HepG2 (cell line): Measurements from ENCODE around the gene THRSP. TPM values are rescaled to one million over a fixed set of nuclear protein-coding genes. Genes with fewer than 3 reads are reported as not detected.
A peak's percentile ranks its signal among the peaks of the same experiment; 100 is the strongest.

Source experiments
- BRCA1 ChIP-seq: sonication (generic); formaldehyde crosslinking; IDR thresholded peaks from 2 replicates; pipeline ENCODE4 v1.4.0; 2020; ENCODE audit warnings: missing genetic modification reagents
- JUN ChIP-seq: sonication (generic); formaldehyde crosslinking; IDR thresholded peaks from 2 replicates; pipeline ENCODE4 v1.4.0; 2020; ENCODE audit warnings: mild to moderate bottlenecking, missing genetic modification reagents
- NKX3-1 ChIP-seq: sonication (generic); formaldehyde crosslinking; IDR thresholded peaks from 2 replicates; pipeline ENCODE4 v1.5.0; 2020; ENCODE audit warnings: missing genetic modification reagents
- PRDM4 ChIP-seq: sonication (generic); formaldehyde crosslinking; IDR thresholded peaks from 2 replicates; pipeline ENCODE4 v1.9.0; 2021; ENCODE audit warnings: missing genetic modification reagents, borderline replicate concordance
- TEAD3 ChIP-seq: optimal IDR thresholded peaks from 2 replicates; pipeline ENCODE3; 2016; ENCODE audit warnings: borderline replicate concordance
- ZBED4 ChIP-seq: sonication (generic); formaldehyde crosslinking; IDR thresholded peaks from 2 replicates; pipeline ENCODE4 v1.4.0; 2020; ENCODE audit warnings: missing genetic modification reagents, borderline replicate concordance
- ZNF710 ChIP-seq: sonication (generic); formaldehyde crosslinking; IDR thresholded peaks from 2 replicates; pipeline ENCODE4 v1.5.0; 2020; ENCODE audit warnings: mild to moderate bottlenecking, missing genetic modification reagents, borderline replicate concordance
- ZNF790 ChIP-seq: sonication (generic); formaldehyde crosslinking; IDR thresholded peaks from 2 replicates; pipeline ENCODE4 v1.8.0; 2022; ENCODE audit warnings: missing genetic modification reagents, mild to moderate bottlenecking, borderline replicate concordance
- polyA plus RNA-seq, 8 experiments: library from polyadenylated mRNA; depleted of rRNA in 3 of 8; stranded (reverse) in 7 of 8; unstranded in 1 of 8; fragments of >200 nt; fragmentation: Illumina TruSeq in 4 of 8; extraction: Trizol in 4 of 8; gene quantifications; 2 replicates each; pipeline versions ENCODE4 v1.2.1 to v1.2.3, GENCODE V29; 2011 to 2016; ENCODE audit warnings: low read depth in 4 of 8, missing spikeins in 1 of 8, mixed read lengths in 1 of 8; ENCODE audit not compliant: insufficient read depth in 1 of 8
- total RNA-seq, 5 experiments: library from RNA; depleted of rRNA; stranded (reverse); fragments of >200 nt; fragmentation: Illumina TruSeq; extraction: Trizol; gene quantifications; 2 replicates each; pipeline ENCODE4 v1.2.3, GENCODE V29; 2016; ENCODE audit warnings: low read depth in 1 of 5
- TF ChIP-seq, protein P1 (sequence below): IDR thresholded peaks from 2 replicates; pipeline ENCODE4 v1.6.1; 2016; ENCODE audit warnings: low read depth, missing genetic modification reagents, missing compliant biosample characterization
- TF ChIP-seq, protein P2 (sequence below): sonication (generic); formaldehyde crosslinking; conservative IDR thresholded peaks from 2 replicates; pipeline ENCODE4 v1.8.1; 2023; ENCODE audit warnings: missing genetic modification reagents

THRSP gene
- total and polyA plus RNA-seq, 2 of the 13 experiments (the other 11 are each of a cell fraction or from before 2014, with no cell fraction given) = 0.13 to 0.58 TPM

GRCh38 chr11:78037825-78038620 is 25.6 kb upstream of the THRSP start (continued):
- TF ChIP-seq, protein P1, sequence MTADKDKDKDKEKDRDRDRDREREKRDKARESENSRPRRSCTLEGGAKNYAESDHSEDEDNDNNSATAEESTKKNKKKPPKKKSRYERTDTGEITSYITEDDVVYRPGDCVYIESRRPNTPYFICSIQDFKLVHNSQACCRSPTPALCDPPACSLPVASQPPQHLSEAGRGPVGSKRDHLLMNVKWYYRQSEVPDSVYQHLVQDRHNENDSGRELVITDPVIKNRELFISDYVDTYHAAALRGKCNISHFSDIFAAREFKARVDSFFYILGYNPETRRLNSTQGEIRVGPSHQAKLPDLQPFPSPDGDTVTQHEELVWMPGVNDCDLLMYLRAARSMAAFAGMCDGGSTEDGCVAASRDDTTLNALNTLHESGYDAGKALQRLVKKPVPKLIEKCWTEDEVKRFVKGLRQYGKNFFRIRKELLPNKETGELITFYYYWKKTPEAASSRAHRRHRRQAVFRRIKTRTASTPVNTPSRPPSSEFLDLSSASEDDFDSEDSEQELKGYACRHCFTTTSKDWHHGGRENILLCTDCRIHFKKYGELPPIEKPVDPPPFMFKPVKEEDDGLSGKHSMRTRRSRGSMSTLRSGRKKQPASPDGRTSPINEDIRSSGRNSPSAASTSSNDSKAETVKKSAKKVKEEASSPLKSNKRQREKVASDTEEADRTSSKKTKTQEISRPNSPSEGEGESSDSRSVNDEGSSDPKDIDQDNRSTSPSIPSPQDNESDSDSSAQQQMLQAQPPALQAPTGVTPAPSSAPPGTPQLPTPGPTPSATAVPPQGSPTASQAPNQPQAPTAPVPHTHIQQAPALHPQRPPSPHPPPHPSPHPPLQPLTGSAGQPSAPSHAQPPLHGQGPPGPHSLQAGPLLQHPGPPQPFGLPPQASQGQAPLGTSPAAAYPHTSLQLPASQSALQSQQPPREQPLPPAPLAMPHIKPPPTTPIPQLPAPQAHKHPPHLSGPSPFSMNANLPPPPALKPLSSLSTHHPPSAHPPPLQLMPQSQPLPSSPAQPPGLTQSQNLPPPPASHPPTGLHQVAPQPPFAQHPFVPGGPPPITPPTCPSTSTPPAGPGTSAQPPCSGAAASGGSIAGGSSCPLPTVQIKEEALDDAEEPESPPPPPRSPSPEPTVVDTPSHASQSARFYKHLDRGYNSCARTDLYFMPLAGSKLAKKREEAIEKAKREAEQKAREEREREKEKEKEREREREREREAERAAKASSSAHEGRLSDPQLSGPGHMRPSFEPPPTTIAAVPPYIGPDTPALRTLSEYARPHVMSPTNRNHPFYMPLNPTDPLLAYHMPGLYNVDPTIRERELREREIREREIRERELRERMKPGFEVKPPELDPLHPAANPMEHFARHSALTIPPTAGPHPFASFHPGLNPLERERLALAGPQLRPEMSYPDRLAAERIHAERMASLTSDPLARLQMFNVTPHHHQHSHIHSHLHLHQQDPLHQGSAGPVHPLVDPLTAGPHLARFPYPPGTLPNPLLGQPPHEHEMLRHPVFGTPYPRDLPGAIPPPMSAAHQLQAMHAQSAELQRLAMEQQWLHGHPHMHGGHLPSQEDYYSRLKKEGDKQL (CRISPR knock-in tag) = no peak
- TF ChIP-seq PRDM4 (CRISPR knock-in tag) (no peak), ZNF710 (CRISPR knock-in tag) (peak; percentile 12; the same call in 1 of the 2 replicates), TEAD3 (CRISPR knock-in tag) (no peak), ZNF790 (CRISPR knock-in tag) (no peak), ZBED4 (CRISPR knock-in tag) (no peak), JUN (CRISPR knock-in tag) (no peak), BRCA1 (CRISPR knock-in tag) (no peak), NKX3-1 (CRISPR knock-in tag) (no peak)
- TF ChIP-seq, protein P2, sequence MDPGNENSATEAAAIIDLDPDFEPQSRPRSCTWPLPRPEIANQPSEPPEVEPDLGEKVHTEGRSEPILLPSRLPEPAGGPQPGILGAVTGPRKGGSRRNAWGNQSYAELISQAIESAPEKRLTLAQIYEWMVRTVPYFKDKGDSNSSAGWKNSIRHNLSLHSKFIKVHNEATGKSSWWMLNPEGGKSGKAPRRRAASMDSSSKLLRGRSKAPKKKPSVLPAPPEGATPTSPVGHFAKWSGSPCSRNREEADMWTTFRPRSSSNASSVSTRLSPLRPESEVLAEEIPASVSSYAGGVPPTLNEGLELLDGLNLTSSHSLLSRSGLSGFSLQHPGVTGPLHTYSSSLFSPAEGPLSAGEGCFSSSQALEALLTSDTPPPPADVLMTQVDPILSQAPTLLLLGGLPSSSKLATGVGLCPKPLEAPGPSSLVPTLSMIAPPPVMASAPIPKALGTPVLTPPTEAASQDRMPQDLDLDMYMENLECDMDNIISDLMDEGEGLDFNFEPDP (CRISPR knock-in tag) = no peak
